Astrocyte of the spinal cord (primary cell): Measurements from ENCODE around the gene PPAT.

Source experiments
- DNase-seq: peaks from one replicate; pipeline ENCODE4 v3.0.0; 2011; ENCODE audit warnings: low read depth, low spot score
- H3K4me3 ChIP-seq: 2 replicates; pipeline ENCODE4 v1.5.1; 2011; ENCODE audit warnings: low read depth, mild to moderate bottlenecking, low read length, moderate library complexity
- in situ Hi-C: cut with HindIII; loops from 2 replicates; pipeline ENCODE4 v1.10.0; 2017; ENCODE audit warnings: low sequenced_read_pairs
- TF ChIP-seq, protein P1 (sequence below): IDR thresholded peaks from 2 replicates; pipeline ENCODE4 v1.5.1; 2012; ENCODE audit warnings: low read depth, mild to moderate bottlenecking, low read length, inconsistent platforms

Gene PPAT

DNA sequence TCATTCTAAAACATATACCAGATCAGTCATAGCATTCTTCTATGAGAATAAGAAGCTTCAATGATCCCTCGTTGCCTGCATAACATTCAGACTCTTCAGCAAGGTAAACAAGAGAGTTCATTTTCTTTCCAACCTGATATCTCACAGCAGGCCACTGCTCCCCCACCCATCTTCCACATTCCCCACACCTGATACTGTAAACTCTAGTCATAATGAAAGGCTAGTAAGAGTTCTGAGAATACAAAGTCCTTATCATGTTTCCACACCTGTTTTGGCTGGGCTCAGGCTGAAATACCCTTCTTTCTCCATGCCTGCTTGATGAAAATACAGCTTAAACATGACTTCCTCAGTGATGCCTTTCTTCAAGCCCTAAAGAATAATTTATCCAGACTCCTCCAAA is 45.9 kb downstream of the PPAT start:
- no peak overlapping the region for H3K4me3 ChIP-seq
- TF ChIP-seq, protein P1, sequence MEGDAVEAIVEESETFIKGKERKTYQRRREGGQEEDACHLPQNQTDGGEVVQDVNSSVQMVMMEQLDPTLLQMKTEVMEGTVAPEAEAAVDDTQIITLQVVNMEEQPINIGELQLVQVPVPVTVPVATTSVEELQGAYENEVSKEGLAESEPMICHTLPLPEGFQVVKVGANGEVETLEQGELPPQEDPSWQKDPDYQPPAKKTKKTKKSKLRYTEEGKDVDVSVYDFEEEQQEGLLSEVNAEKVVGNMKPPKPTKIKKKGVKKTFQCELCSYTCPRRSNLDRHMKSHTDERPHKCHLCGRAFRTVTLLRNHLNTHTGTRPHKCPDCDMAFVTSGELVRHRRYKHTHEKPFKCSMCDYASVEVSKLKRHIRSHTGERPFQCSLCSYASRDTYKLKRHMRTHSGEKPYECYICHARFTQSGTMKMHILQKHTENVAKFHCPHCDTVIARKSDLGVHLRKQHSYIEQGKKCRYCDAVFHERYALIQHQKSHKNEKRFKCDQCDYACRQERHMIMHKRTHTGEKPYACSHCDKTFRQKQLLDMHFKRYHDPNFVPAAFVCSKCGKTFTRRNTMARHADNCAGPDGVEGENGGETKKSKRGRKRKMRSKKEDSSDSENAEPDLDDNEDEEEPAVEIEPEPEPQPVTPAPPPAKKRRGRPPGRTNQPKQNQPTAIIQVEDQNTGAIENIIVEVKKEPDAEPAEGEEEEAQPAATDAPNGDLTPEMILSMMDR = no peak
- no peak for DNase-seq
- in situ Hi-C loops = no loop called here

DNA sequence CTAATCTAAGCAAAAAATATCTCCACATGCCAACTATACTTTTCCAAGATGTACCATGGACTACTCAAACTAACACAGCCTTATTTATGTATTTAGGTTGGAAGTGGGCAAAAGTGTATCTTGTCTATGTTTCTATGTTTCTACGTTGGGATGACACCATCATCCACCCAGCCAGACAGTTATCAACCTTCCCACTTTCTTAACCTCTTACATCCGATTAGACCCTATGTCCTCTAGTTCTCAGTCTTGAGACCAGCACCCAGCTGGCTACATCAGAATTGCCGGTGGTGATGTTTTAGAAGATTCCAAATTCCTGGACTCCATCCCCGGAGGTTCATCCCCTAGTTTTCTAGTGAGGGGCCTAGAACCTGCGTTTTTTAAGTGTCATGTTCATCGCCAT is 47.1 kb downstream of the PPAT start:
- TF ChIP-seq, protein P1 = no peak
- DNase-seq = no peak
- peak overlapping the region; percentile 93 for H3K4me3 ChIP-seq
- in situ Hi-C loops = no loop called here

DNA sequence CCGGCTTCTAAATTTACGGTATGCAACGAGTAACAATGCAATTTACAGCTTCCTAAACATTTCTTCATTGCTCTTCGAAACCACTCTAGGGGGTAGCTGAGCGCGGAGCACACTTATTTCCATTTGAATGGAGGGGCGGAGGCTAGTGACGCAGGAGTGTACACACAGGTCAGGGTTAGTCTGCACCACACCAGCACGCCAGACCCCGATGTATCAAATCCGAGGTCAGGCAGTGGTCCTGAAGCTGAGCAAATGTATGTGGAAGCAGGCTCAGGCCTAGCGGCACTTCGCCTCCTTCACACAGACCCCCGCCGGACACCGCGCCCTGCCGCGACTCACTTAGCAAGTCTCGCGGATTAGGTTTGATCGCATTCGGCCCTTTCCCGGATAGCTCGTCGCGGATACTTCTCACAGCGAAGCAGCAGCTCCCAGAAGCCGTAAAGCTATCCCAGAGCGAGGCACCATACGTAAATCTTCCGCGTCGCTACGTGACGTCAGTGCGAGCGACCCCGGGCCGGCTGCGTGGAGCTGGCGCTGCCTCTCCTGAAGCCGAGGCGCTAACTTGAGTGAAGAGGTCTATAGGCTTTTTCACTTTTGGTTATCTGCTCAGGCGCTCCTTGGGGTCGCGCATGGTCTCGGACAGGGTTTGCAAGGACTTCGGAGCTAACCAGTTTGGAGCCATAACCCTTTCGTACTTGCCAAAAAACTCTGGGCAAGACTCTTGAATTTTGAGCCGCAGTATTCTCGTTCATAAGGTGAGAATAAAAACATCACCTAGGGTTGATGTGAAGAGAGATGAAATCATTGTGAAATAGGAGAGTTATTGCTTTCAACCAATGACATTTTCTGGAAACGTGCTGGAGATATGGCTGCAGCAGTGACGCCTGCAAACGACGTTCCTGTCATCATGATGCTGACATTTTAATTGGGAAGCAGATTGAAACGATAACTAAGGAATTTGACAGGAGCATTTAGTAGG is 48.1 kb downstream of the PPAT start, which contains the start of gene AASDH:
Gene AASDH, minus strand, starts transcription at position 469 of the 979 bp plus-strand sequence. CDS start 3,192 bp downstream, outside the sequence.
- in situ Hi-C loops = no loop called here
- DNase-seq = peak; percentile 97
- peak within 1 kb of the TSS; percentile 93 for H3K4me3 ChIP-seq
- TF ChIP-seq, protein P1 = no peak

GRCh38 chr4:56386091-56386490 is 49.3 kb downstream of the PPAT start:
- no peak for DNase-seq
- in situ Hi-C loops = no loop called here
- TF ChIP-seq, protein P1 = no peak
- H3K4me3 ChIP-seq = peak overlapping the region; percentile 25

DNA sequence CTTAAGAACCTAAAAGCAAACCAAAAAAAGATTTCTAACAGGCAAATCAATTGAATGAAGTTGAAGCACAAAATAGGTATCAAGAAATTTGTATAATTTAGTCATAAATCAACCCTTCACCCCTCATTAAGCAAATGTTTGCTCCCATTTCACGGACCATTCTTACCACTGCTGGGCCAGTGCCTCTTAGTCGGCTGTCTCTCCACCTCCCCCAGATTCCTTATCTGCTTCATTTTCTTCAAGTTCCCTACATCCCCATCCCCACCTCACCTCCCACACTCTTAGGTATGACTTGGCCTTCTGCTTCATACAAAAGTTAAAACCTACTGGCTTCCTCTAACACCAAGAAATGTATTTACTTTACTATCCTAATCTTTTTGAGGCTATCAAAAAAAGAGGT is 60.0 kb downstream of the PPAT start:
- in situ Hi-C loops = no loop called here
- no peak overlapping the region for H3K4me3 ChIP-seq
- TF ChIP-seq, protein P1 = no peak
- DNase-seq = no peak

- in situ Hi-C loops = no loop called here
- TF ChIP-seq, protein P1 = no peak
- DNase-seq = no peak
- no peak overlapping the region for H3K4me3 ChIP-seq
These were observed 60.5 kb downstream of the PPAT start for GRCh38 chr4:56374956-56375355.
